Measurements from ENCODE around the gene HECTD1. TPM values are rescaled to one million over a fixed set of nuclear protein-coding genes. Genes with fewer than 3 reads are reported as not detected.
"Not testable (repeated sequence)": the region's sequence is repeated elsewhere in the genome, so short reads cannot be mapped to it uniquely, and the experiment has no call there.

HECTD1 gene
- total RNA-seq, 1 experiment from 2014 or later: 123 TPM

DNA sequence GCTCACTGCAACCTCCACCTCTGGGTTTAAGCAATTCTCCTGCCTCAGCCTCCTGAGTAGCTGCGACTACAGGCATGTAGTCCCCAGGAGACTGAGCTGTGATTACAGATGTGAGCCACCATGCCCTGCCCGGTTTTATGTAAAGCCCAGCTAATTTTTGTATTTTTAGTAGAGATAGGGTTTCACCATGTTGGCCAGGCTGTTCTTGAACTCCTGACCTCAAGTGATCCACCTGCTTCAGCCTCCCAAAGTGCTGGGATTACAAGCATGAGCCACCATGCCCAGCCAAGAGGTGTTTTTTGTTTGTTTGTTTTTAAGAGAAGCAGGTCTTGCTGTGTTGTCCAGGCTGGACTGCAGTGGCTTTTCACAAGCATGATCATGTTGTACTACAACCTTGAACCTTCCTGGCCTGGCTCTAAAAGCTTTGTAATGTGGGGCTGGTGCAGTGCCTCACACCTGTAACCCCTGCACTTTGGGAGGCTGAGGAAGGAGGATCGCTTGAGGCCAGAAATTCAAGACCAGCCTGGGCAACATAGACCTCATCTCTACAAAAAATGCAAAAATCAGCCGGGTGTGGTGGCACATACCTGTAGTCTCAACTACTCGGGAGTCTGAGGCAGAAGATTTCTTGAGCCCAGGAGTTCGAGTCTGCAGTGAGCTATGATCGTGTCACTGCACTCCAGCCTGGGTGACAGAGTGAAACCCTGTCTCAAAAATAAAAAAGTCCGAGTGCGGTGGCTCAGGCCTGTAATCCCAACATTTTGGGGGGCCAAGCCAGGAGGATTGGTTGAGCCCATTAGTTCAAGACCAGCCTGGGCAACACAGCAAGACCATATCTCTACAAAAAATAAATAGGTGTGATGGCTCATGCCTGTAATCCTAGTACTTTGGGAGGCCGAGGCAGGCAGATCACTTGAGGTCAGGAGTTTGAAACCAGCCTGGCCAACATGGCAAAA is 113.4 kb downstream of the HECTD1 start:
- DNase-seq (ENCODE audit: low read depth): not testable (repeated sequence)

- DNase-seq (ENCODE audit: low read depth): no peak
These were observed 115.4 kb downstream of the HECTD1 start for GRCh38 chr14:31092160-31092708.

DNA sequence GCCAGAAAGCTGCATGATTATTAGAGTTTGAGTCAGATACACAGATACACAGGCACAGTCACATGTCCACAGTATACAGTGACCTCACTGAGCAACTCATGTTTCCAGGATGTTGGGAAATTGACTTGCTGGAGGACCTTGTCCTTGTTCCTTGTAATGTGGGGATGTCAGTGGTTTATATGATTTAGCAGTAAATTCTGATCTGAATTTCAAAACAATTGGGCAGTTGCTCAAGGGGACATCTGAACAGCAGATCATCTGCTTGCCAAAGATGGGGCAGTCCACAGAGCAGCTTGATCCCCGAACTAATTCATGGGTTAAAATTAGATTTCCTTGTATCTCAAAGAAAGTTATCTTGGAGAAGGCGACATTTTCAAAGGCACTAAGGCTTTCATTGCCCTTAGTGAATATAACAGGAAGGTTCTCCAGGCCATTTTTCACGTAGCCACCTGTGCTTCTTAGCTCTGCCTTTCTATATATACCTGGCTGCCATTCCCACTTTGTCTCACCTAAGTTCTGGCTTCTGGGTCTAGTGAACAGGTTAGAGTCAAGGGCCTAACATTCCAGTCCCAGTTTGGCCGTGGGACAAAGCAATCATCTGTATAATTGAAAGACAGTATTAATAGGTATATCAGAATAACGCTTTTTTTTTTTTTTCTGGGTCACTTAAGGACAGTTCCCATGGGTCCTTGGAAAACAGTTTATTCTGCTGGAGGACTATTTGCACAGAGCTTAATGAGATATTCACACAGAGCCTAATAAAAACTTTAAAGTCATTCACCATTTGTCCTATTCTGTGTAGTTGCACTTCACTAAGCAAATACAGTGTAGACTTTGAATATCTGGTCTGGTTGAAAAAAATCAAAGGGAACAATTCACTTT is 116.5 kb downstream of the HECTD1 start:
- DNase-seq (ENCODE audit: low read depth): peak; percentile 92

DNA sequence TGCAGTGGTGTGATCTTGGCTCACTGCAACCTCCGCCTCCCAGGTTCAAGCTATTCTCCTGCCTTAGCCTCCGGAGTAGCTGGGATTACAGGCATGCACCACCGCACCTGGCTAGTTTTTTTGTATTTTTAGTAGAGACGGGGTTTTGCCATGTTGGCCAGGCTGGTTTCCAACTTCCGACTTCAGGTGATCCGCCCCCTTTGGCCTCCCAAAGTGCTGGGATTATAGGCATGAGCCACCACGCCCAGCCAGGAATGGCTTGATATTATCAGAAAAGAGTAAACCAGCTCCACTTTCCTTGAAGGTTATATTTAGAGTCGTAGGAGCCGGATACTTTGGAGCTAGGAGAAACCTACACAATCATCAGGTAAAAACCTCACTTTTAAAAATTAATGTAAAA is 121.1 kb downstream of the HECTD1 start:
- DNase-seq (ENCODE audit: low read depth): not testable (repeated sequence)

GRCh38 chr14:31085027-31085426 is 122.6 kb downstream of the HECTD1 start:
- DNase-seq (ENCODE audit: low read depth): no peak

- no peak for DNase-seq (ENCODE audit: low read depth)
These were observed 123.2 kb downstream of the HECTD1 start for GRCh38 chr14:31084385-31084784.

DNA sequence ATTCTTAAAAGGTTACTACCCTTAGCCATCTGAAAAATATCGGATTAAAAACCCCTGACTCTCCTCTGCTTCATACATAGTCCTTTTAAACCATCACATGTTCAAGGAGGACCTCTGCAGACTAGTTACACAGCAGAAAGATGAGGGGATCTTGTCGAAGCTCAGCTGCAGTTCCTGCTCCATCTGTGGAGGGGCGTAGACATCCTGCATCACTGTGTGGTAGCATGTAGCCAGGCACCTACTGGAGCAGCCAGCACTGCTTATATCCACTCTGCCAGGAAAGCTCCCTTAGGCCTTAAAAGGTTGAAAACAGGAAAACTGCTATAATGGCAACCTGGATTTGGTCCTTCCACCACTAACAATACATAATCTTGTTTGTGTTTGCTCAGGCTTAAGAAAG is 123.8 kb downstream of the HECTD1 start:
- no peak for DNase-seq (ENCODE audit: low read depth)

GRCh38 chr14:31080484-31080883 is 127.1 kb downstream of the HECTD1 start:
- DNase-seq (ENCODE audit: low read depth): no peak

DNA sequence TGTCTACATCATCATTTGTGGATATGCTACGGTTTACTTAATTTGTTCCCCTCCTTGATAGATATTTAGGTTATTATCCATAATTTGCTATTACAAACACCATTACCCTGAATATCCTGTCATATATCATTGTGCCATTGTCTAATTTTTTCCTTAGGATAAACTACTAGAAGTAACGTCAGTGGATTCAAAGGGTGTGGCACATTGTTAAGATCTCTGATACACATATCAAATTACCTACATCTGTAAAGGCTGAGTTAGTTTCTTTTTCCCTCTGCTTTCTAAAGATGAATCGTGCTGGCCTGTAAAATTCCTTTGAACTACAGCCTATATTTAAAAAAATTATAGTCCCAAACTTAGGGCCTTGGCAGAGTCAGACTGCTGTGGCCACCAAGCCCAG is 127.5 kb downstream of the HECTD1 start:
- peak; percentile 19 for DNase-seq (ENCODE audit: low read depth)

DNA sequence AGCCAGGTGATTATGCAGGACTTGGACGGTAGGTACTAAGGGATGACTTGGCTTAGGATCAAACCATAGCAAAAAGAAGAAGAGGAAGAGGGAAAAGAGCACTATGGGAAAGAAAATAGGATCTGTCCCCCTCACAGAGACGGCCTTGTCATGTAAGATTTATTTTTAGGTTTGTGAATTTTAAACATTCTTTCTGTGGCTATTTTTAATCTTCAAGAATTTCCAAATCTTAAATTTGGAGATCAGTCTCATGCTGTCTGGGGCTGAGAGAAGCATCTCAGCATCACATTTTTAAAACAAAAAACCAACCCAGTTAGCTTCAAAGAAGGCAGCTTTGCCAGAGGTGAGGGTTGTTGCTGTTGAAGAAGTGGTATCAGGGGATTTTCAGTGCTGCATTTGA is 128.8 kb downstream of the HECTD1 start:
- DNase-seq (ENCODE audit: low read depth): no peak

DNA sequence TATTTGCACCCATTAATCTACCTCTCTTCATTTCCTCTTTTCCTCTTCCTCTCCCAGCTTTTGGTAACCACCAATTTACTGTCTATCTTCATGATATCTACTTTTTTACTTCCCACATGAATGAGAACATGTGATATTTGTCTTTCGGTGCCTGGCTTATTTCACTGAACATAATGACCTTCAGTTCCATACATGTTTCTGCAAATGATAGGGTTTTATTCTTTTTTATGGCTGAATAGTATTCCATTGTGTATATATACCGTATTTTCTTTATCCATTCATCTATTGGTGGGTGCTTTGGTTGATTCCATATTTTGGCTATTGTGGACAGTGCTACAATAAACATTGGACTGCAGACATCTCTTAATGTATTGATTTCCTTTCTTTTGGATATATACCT is 132.4 kb downstream of the HECTD1 start:
- DNase-seq (ENCODE audit: low read depth): no peak

DNA sequence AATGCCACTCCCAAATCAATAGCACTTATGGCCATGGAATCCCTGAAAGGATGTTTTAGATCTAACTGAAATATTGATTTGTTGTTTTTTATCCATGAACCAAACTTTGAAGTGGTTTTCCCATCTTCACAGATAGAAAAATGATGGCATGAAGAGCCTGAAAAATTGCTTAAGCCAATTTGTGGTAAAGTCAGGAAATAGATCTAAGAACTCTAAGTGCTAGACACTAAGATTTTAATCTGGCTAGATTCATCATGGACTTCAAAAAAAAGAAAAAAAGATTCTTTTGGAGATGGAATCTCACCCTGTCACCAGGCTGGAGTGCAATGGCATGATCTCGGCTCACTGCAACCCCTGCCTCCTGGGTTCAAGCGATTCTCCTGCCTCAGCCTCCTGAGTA is 136.4 kb downstream of the HECTD1 start:
- no peak for DNase-seq (ENCODE audit: low read depth)

- peak; percentile 91 for DNase-seq (ENCODE audit: low read depth)
These were observed 137.2 kb downstream of the HECTD1 start for GRCh38 chr14:31070431-31070830.

GRCh38 chr14:31069343-31069742 is 138.2 kb downstream of the HECTD1 start:
- no peak for DNase-seq (ENCODE audit: low read depth)

GRCh38 chr14:31068235-31068634 is 139.4 kb downstream of the HECTD1 start:
- DNase-seq (ENCODE audit: low read depth): no peak

DNA sequence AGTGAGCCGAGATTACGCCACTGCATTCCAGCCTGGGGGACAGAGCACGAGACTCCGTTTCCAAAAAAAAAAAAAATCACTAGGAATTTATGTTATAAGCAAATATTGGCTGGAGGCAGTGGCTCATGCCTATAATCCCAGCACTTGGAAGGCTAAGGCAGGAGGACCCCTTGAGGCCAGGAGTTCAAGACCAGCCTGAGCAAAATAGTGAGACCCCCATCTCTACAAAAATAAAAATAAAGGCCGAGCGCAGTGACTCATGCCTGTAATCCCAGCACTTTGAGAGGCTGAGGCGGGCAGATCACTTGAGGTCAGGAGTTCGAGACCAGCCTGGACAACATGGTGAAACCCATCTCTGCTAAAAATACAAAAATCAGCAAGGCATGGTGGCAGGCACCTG is 144.7 kb downstream of the HECTD1 start:
- not testable (repeated sequence) for DNase-seq (ENCODE audit: low read depth)

DNA sequence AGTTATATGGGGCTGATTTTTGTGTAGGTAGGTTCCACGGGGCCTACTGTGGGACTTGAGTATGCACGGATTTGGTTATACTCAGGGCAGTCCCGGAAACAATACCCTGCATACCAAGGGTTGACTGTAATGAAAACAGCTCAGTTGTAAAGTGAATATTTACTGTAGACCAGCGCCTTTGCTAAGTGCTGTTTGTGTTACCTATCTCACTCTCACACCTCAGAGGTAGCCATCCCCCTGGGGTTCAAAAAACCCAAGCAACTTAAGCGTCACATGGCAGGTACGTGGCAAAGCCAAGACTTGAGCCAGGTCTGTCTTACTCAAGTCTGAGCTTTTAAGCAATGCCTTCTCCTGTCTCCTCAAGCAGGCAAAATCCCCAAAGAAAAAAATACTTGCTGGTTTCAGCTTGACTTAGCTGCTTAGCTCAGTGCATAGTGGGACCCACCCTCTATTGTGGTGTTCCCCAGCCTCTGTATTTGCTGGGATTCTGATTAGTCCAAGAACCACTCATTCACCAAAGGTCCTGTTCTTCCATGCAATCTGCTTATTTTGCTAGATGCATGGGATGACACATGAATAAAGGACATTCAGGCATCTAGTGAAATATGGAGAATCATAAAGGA is 147.2 kb downstream of the HECTD1 start:
- no peak for DNase-seq (ENCODE audit: low read depth)

- peak; percentile 96 for DNase-seq (ENCODE audit: low read depth)
These were observed 148.3 kb downstream of the HECTD1 start for GRCh38 chr14:31059152-31059924.

DNA sequence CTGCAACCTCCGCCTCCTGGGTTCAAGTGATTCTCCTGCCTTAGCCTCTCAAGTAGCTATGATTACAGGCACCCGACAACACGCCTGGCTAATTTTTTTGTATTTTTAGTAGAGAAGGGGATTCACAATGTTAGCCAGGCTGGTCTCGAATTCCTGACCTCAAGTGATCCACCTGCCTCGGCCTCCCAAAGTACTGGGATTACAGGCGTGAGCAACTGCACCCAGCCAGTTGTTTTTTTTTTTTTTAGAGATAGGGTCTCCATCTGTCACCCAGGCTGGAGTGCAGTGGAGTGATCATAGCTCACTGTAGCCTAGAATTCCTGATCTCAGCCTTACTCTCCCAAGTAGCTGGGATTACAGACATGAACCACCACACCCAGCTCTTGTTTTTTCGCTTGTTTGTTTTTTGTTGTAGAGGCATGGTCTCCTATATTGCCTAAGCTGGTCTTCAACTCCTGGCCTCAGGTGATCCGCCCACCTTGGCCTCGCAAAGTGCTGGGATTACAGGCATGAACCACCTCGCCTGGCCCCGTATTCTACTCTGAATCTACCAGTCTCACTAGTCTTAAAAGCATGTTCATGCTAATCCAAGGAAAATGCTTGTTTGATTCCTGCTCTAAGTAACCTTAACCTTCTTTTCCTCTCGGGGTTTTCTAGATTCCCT is 149.8 kb downstream of the HECTD1 start:
- DNase-seq (ENCODE audit: low read depth): no peak

DNA sequence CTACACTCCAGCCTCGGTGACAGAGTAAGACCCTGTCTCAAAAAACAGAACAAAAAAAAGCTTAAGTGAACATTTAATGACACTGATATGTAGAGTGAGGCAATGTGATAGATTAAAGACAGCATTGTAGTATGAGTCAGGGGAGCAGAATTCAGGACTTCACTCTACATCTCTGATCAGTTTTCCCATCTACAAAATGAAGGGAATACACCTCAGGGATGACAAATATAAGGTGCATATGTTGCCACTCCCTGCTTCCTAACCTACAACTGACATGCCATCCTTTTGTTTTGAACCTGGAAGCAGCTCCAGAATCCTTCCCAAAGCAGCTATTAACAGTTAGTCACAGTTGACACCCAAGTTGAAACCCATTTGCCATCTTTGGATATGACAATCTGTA is 150.6 kb downstream of the HECTD1 start:
- DNase-seq (ENCODE audit: low read depth): no peak
